Astrocyte (in vitro differentiated cells and primary cell): Measurements from ENCODE around the gene KDM2B. TPM values are rescaled to one million over a fixed set of nuclear protein-coding genes. Genes with fewer than 3 reads are reported as not detected.
A peak's percentile ranks its signal among the peaks of the same experiment; 100 is the strongest.

Source experiments
- DNase-seq: peaks from one replicate; pipeline ENCODE4 v3.0.0-alpha.2; 2010; ENCODE audit warnings: low read depth
- FAIRE-seq: peaks from 2 replicates; lab custom pipeline; 2011; peaks lifted over from hg19 to GRCh38; lab: Jason Lieb, UNC
- H2AFZ ChIP-seq: 2 replicates; pipeline ENCODE4 v1.6.0; 2012; ENCODE audit warnings: low read depth, low read length, inconsistent platforms
- H3K27ac ChIP-seq: 2 replicates; pipeline ENCODE4 v1.5.1; 2011; ENCODE audit warnings: low read depth, low read length, inconsistent platforms
- H3K27me3 ChIP-seq: 2 replicates; pipeline ENCODE4 v1.6.0; 2011; ENCODE audit warnings: low read length, inconsistent platforms; ENCODE audit not compliant: insufficient read depth
- H3K36me3 ChIP-seq: 2 replicates; pipeline ENCODE4 v1.5.1; 2011; ENCODE audit warnings: low read length, inconsistent platforms; ENCODE audit not compliant: insufficient read depth
- H3K4me1 ChIP-seq: 2 replicates; pipeline ENCODE4 v1.5.1; 2011; ENCODE audit warnings: low read length, inconsistent platforms; ENCODE audit not compliant: insufficient read depth
- H3K4me2 ChIP-seq: 2 replicates; pipeline ENCODE4 v1.6.0; 2012; ENCODE audit warnings: low read length, inconsistent platforms
- H3K4me3 ChIP-seq: 2 replicates; pipeline ENCODE4 v1.5.1; 2011; ENCODE audit warnings: low read depth, mild to moderate bottlenecking, low read length, inconsistent platforms; ENCODE audit not compliant: insufficient read depth
- H3K79me2 ChIP-seq: 2 replicates; pipeline ENCODE4 v1.6.0; 2012; ENCODE audit warnings: mild to moderate bottlenecking, low read length, inconsistent platforms; ENCODE audit not compliant: insufficient read depth
- H3K9ac ChIP-seq: 2 replicates; pipeline ENCODE4 v1.6.0; 2012; ENCODE audit warnings: mild to moderate bottlenecking, low read length, inconsistent platforms
- H3K9me3 ChIP-seq: 2 replicates; pipeline ENCODE4 v1.5.1; 2012; ENCODE audit warnings: low read depth, mild to moderate bottlenecking, low read length, inconsistent platforms; ENCODE audit not compliant: insufficient read depth
- H4K20me1 ChIP-seq: 2 replicates; pipeline ENCODE4 v1.6.0; 2012; ENCODE audit warnings: low read length, inconsistent platforms; ENCODE audit not compliant: insufficient read depth
- H3K27ac Mint-ChIP-seq: one replicate; pipeline ENCODE4 v1.8.0; 2021; ENCODE audit warnings: mild to moderate bottlenecking, mixed read lengths; ENCODE audit not compliant: unreplicated experiment
- H3K27me3 Mint-ChIP-seq: one replicate; pipeline ENCODE4 v1.8.0; 2021; ENCODE audit warnings: low read depth, mixed read lengths; ENCODE audit not compliant: unreplicated experiment
- H3K36me3 Mint-ChIP-seq: one replicate; pipeline ENCODE4 v1.8.0; 2021; ENCODE audit warnings: low read depth, mixed read lengths; ENCODE audit not compliant: unreplicated experiment
- H3K4me1 Mint-ChIP-seq: one replicate; pipeline ENCODE4 v1.8.0; 2021; ENCODE audit warnings: low read depth, mixed read lengths; ENCODE audit not compliant: unreplicated experiment
- H3K4me3 Mint-ChIP-seq: one replicate; pipeline ENCODE4 v1.8.0; 2021; ENCODE audit warnings: mild to moderate bottlenecking, moderate library complexity, mixed read lengths; ENCODE audit not compliant: unreplicated experiment
- H3K9me3 Mint-ChIP-seq: one replicate; pipeline ENCODE4 v1.8.0; 2021; ENCODE audit warnings: mild to moderate bottlenecking, mixed read lengths; ENCODE audit not compliant: unreplicated experiment
- EZH2 ChIP-seq: IDR thresholded peaks from 2 replicates; pipeline ENCODE4 v1.6.1; 2012; ENCODE audit warnings: mild to moderate bottlenecking, low read length, inconsistent platforms; ENCODE audit not compliant: insufficient read depth
- total RNA-seq: library from RNA; stranded (reverse); gene quantifications from 2 replicates; pipeline ENCODE4 v1.2.1, GENCODE V29; 2021
- TF ChIP-seq, protein P1 (sequence below): IDR thresholded peaks from 2 replicates; pipeline ENCODE4 v1.5.1; 2011; ENCODE audit warnings: low read depth, mild to moderate bottlenecking, inconsistent platforms, low read length, moderate library complexity; ENCODE audit not compliant: insufficient read depth

KDM2B gene
- total RNA-seq, 1 donor from 2014 or later: 23.4 TPM

DNA sequence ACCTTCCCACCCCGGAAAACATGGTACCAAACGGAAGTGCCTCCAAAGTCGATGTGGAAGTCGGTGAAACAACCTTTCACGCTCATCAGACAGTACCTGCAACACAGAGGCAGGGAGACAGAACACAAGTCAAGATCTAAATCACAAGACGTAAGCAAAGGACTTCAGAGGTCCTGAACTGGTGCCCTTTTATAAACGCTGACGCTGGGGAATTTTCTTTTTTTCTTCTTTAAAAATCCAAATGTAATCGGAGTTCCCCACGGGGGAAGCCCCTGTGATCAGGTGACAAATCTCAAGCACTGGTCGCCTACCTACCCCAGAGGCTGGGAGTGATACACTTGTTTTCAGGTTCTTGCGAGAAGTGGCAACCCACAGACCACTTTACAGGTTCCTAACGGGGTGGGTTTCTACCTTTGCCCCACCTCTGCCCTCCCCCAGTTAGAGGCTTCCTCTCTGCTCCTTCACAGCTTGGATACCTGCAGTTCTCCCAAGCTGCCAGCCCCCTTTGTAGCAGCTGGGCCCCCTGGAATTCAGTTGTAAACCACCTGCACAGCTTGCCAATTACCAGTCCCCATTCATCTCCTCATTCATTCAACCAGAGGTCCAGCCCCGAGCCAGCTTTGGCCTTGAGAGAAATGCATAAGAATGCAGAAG, 46.2 kb downstream of the KDM2B start:
- Mint-ChIP-seq H3K4me1 (peaks cover 11% of the 10 kb centered on the region), H3K27me3 (peaks cover 7% of the 10 kb centered on the region), H3K27ac (no peak overlapping the region), H3K4me3 (peak overlapping the region; percentile 2), H3K9me3 (no peaks in the 10 kb centered on the region), H3K36me3 (peaks cover 14% of the 10 kb centered on the region)
- Histone ChIP-seq H2AFZ (no peak overlapping the region), H3K79me2 (no peaks in the 10 kb centered on the region), H3K4me2 (no peak overlapping the region), H3K27me3 (no peaks in the 10 kb centered on the region), H3K9ac (no peak overlapping the region), H3K27ac (no peak overlapping the region), H3K4me1 (peaks cover 31% of the 10 kb centered on the region), H3K9me3 (no peaks in the 10 kb centered on the region), H3K4me3 (no peak overlapping the region), H4K20me1 (peaks cover 22% of the 10 kb centered on the region), H3K36me3 (no peaks in the 10 kb centered on the region)
- FAIRE-seq: no peak
- no peak for DNase-seq
- TF ChIP-seq, protein P1, sequence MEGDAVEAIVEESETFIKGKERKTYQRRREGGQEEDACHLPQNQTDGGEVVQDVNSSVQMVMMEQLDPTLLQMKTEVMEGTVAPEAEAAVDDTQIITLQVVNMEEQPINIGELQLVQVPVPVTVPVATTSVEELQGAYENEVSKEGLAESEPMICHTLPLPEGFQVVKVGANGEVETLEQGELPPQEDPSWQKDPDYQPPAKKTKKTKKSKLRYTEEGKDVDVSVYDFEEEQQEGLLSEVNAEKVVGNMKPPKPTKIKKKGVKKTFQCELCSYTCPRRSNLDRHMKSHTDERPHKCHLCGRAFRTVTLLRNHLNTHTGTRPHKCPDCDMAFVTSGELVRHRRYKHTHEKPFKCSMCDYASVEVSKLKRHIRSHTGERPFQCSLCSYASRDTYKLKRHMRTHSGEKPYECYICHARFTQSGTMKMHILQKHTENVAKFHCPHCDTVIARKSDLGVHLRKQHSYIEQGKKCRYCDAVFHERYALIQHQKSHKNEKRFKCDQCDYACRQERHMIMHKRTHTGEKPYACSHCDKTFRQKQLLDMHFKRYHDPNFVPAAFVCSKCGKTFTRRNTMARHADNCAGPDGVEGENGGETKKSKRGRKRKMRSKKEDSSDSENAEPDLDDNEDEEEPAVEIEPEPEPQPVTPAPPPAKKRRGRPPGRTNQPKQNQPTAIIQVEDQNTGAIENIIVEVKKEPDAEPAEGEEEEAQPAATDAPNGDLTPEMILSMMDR: no peak
- no peak for TF ChIP-seq EZH2

DNA sequence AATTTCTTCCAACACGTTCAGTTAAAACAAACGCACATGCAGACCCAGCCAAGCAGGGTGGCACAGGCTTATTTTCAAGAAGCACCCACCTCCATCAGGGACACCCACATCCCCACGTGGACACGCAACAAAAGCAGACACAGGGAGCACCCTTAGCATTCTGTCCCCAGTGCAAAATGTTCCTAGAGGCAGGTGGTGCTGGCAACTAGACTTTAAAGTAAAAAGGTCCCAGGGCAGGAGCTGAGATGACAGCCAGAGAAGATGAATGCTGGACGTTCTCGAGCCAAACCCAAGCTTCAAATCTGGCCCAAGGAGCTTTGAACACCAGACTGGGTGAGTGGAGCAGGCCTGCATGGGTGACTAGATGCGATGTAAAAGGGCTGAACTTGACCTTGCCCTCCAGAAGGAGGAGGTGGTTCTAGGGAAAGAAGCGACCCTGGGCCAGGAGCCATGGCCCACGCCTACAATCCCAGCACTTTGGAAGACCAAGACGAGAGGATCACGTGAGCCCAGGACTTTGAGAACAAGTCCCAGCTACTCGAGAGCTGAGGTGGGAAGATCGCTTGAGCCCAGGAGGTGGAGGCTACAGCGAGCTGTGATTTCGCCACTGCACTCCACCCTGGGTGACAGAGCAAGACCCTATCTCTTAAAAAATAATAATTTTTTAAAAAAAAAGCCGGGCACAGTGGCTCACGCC, 47.3 kb downstream of the KDM2B start:
- H4K20me1 ChIP-seq: peaks cover 18% of the 10 kb centered on the region
- no peaks in the 10 kb centered on the region for H3K79me2 ChIP-seq
- H3K4me3 Mint-ChIP-seq: no peak overlapping the region
- peaks cover 11% of the 10 kb centered on the region for H3K4me1 Mint-ChIP-seq
- no peak overlapping the region for H3K4me2 ChIP-seq
- H3K36me3 Mint-ChIP-seq: peaks cover 14% of the 10 kb centered on the region
- H3K27ac ChIP-seq: no peak overlapping the region
- no peaks in the 10 kb centered on the region for H3K9me3 Mint-ChIP-seq
- H3K9me3 ChIP-seq: no peaks in the 10 kb centered on the region
- DNase-seq: no peak
- no peak overlapping the region for H3K4me3 ChIP-seq
- TF ChIP-seq, protein P1: no peak
- no peak for TF ChIP-seq EZH2
- no peaks in the 10 kb centered on the region for H3K36me3 ChIP-seq
- peaks cover 3% of the 10 kb centered on the region for H3K27me3 Mint-ChIP-seq
- no peak for FAIRE-seq
- no peak overlapping the region for H3K9ac ChIP-seq
- H3K4me1 ChIP-seq: peaks cover 31% of the 10 kb centered on the region
- no peak overlapping the region for H3K27ac Mint-ChIP-seq
- no peak overlapping the region for H2AFZ ChIP-seq
- no peaks in the 10 kb centered on the region for H3K27me3 ChIP-seq
